GM10248 (cell line): ENCODE measurements around the gene ADAMTSL2.

Experiments used
- CTCF ChIA-PET: fragments of 300-600 bp; sonication (Branson Sonifier 250); formaldehyde crosslinking; extraction: SDS; loops from one replicate; lab custom pipeline; 2021; ENCODE audit warnings: antibody characterized with exemption; lab: Yijun Ruan, JAX
- POLR2A ChIA-PET: fragments of 350-650 bp; sonication (Branson Sonifier 250); formaldehyde crosslinking; extraction: SDS; loops from one replicate; lab custom pipeline; 2020; ENCODE audit warnings: antibody characterized with exemption; lab: Yijun Ruan, JAX
- DNase-seq: peaks from one replicate; pipeline ENCODE4 v3.0.0; 2012; ENCODE audit errors: extremely low spot score
- TF ChIP-seq, protein P1 (sequence below): IDR thresholded peaks from 2 replicates; pipeline ENCODE4 v1.5.1; 2012; ENCODE audit warnings: mild to moderate bottlenecking, low read depth; ENCODE audit errors: extremely low read depth, missing control alignments, control extremely low read depth

Gene ADAMTSL2

DNA sequence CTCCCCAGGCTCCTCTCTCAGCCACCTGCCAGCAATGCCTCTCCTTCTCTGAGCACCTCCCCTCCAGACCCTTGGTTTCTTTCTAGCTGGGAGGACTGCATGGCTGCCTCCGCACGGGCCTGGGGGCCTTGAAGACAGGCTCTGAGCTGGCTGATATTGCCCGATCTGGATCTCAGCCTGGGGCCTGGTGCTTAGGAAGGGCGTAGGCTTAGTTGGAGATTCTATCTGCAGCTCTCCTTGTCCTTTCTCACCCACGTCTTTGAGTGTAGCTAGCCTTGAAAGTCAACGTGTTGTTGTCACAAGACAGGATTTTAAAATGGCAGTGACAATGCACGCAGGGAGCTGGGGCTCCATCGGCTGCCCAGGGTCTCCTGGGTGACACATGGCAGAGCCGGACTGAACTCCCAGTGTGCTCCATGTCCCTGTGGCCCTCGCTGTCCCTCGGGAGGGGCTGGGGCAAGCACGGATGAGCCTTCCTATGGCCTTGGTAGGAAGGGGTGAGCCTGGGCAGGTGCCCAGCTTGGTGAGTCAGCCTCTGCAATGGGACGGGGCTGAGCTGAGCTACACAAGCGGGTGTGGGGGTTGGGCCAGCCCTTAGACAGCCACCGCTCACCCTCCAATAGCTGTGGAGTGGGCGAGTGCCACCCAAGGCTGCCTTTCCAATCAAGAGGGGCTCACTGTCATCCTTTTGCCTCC is 9.4 kb downstream of the ADAMTSL2 start:
- CTCF ChIA-PET, result interaction anchor here (0.8 to 1.6 kb wide), 3 partner anchors 10 to 449 kb away, joined by 3 to 4 read pairs (median 4); no protein-coding TSS in a partner anchor
- no peak for DNase-seq
- POLR2A ChIA-PET, result no interaction called here
- TF ChIP-seq, protein P1, sequence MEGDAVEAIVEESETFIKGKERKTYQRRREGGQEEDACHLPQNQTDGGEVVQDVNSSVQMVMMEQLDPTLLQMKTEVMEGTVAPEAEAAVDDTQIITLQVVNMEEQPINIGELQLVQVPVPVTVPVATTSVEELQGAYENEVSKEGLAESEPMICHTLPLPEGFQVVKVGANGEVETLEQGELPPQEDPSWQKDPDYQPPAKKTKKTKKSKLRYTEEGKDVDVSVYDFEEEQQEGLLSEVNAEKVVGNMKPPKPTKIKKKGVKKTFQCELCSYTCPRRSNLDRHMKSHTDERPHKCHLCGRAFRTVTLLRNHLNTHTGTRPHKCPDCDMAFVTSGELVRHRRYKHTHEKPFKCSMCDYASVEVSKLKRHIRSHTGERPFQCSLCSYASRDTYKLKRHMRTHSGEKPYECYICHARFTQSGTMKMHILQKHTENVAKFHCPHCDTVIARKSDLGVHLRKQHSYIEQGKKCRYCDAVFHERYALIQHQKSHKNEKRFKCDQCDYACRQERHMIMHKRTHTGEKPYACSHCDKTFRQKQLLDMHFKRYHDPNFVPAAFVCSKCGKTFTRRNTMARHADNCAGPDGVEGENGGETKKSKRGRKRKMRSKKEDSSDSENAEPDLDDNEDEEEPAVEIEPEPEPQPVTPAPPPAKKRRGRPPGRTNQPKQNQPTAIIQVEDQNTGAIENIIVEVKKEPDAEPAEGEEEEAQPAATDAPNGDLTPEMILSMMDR, result no peak

- TF ChIP-seq, protein P1, result no peak
- DNase-seq, result no peak
- ChIA-PET POLR2A (no interaction called here), CTCF (interaction anchor here (1.0 kb wide), 1 partner anchor 10 kb away, joined by 4 read pairs; no protein-coding TSS in a partner anchor)
Measured at GRCh38 chr9:133545494-133546286, 11.2 kb downstream of the ADAMTSL2 start.

DNA sequence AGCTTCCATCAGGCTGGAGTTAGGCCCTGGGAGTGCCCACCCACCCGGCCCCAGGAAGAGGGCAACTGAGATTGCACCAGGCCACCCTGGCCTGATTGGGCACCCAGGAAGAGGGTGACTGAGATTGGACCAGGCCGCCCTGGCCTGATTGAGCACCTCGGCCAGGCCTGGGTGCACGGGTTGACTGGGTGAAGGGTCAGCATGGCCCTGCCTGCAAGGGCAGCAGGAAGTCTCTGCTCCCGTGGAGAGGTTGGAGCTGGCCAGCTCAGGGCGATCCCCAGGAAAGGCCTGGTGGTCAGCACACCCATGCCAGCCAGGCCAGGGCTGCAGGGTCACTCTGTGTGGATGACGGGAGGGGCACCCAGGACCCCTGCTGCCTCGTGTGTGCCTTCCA is 11.8 kb downstream of the ADAMTSL2 start:
- TF ChIP-seq, protein P1, result no peak
- CTCF ChIA-PET, result interaction anchor here (1.0 kb wide), 1 partner anchor 9 kb away, joined by 4 read pairs; no protein-coding TSS in a partner anchor
- POLR2A ChIA-PET, result no interaction called here
- DNase-seq, result no peak

DNA sequence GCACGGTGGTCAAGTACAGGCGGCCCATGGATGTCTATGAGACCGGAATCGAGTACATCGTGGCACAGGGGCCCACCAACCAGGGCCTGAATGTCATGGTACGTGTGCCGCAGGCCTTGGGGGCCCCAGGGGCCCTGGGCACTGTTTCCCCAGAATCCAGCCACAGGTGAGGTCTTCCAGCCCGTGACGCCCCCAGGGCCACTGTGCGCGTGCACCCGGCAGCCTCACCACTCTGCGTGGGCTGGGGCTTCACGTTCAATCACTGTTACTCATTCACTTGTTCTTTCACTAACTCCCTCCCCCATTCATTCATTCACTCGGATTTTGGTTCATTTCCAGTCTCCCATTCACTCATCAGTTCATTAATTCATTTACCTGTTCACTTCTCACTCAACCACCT is 12.6 kb downstream of the ADAMTSL2 start:
- CTCF ChIA-PET, result no interaction called here

DNA sequence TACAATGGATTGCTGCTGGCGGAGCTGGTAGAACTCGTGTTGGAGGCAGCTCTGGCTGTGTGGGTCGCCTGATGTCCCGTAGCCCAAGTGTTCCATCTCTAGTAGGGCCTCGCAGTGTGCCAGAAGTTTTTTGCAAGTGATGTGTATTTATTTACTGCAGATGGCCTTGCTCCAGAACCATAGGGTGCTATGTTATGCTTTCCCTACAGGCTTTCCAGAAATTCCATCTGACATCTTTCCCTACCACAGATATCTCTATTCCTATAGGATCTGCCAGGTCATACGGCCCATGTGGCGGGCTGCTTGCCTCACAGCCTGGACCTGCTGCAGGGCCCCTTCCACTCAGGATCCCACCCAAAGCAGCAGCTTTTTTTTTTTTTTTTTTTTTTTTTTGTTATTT is 16.9 kb downstream of the ADAMTSL2 start:
- no peak for DNase-seq
- TF ChIP-seq, protein P1, result no peak
- POLR2A ChIA-PET, result interaction anchor here (0.6 kb wide), 1 partner anchor 163 kb away, joined by 5 read pairs; no protein-coding TSS in a partner anchor
- CTCF ChIA-PET, result interaction anchor here (0.8 to 1.7 kb wide), 2 partner anchors 18 to 63 kb away, joined by 3 to 5 read pairs; no protein-coding TSS in a partner anchor

More for the DNA sequence above, 12.6 kb downstream of the ADAMTSL2 start:
- DNase-seq, result no peak
- POLR2A ChIA-PET, result no interaction called here
- TF ChIP-seq, protein P1, result no peak

GRCh38 chr9:133552236-133552635 is 17.7 kb downstream of the ADAMTSL2 start:
- ChIA-PET CTCF (interaction anchor here (1.7 kb wide), 1 partner anchor 19 kb away, joined by 5 read pairs; no protein-coding TSS in a partner anchor), POLR2A (no interaction called here)
- DNase-seq, result no peak
- TF ChIP-seq, protein P1, result no peak
